Activated T-cell treated with anti-CD3 and anti-CD28 coated beads for 1 hour (primary cell): ENCODE measurements around the gene BABAM2.

Experiments
- DNase-seq: peaks from one replicate; pipeline ENCODE4 v3.0.0-alpha.2; 2020; ENCODE audit warnings: low read depth

Gene BABAM2

GRCh38 chr2:28282861-28283646, 392.5 kb downstream of the BABAM2 start:
- DNase-seq: no peak

GRCh38 chr2:28283861-28284260, 393.3 kb downstream of the BABAM2 start:
- DNase-seq: no peak

DNA sequence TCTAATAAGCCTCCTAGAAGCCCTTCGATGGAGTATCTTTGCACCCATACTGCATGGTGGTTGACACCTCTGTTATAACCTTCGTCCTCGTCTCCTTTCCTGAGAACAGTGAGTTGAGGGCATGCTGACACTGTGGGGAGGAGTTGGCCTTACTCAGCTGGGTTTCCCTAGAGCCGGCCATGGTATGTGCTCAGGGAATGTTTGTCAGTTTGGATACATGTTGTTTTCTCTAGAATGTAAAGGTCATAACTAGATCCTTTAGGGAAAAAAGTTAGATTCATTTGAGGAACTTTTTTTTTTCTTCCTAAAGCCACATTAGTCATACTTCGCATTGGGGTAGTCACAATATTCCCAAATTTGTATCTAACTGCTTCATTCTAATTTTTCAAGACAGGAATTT, 396.1 kb downstream of the BABAM2 start:
- DNase-seq: no peak

DNA sequence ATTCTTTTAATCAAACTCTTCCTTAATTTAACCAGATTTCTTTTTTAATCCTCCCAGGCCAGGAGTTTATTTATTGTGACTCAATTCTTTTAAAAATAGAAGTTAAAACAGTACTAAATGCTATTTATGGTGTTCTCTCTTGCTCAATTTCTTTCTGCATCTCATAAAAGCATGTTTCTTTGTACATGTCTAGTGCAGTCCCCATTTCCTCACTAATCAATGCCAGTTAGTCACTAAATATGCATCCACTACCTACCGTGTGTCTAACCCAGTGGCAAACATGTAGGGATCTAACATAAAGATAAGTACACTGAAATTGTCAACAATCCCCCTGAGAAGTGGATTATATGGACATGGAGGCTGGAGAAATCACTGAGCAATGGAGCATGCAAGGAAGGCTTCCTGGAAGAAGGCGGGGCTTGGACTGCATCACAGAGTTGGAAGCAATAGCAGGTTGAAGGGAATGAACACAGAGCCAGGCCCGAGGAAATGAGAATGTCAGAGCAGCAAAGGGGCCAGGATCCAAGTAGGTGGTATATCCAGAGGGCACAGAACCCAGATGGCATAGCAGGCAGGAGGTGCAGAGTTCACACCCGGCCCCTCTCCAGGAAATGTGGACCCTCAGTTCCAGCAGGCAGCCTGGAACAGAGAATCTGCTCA, 396.9 kb downstream of the BABAM2 start:
- no peak for DNase-seq

DNA sequence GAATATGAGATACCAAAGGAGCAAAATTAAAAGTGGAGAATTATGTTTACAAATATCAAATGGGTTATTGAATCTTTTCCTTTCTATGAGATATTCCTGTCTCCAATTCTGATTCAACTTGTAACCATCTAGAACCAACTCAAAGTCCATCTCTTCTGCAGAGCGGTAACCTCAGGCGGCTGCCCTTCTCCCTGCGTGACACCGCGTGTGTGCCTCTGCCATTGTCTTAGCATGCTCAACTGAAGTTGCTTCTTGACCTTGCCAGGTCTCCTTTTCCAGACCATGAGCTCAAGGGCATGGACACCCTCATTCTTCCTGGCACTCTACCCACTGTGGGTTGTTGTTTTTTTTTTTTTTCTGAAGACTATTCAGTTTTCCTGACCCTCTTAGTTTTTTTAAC, 398.1 kb downstream of the BABAM2 start:
- DNase-seq: no peak

- DNase-seq: no peak
Measured at GRCh38 chr2:28291811-28292440, 401.4 kb downstream of the BABAM2 start.

DNA sequence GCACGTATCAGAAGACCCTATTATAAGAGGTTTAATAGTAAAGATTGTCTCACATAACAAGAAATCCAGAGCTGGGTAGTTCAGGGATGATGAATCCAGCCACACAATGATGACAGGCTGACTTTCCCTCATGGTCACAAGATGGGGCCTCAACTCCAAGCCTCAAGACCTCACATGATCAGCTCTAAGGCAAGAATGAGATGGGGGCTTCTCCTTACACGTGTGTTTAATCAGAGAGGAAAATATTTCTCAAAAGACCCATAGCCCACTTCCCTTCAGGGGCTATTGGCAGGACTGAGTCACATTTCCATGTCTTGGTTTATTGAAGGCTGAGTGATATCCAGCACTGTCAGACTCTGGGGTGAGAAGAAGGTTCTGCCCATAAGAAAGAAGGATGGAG, 402.0 kb downstream of the BABAM2 start:
- DNase-seq: no peak

DNA sequence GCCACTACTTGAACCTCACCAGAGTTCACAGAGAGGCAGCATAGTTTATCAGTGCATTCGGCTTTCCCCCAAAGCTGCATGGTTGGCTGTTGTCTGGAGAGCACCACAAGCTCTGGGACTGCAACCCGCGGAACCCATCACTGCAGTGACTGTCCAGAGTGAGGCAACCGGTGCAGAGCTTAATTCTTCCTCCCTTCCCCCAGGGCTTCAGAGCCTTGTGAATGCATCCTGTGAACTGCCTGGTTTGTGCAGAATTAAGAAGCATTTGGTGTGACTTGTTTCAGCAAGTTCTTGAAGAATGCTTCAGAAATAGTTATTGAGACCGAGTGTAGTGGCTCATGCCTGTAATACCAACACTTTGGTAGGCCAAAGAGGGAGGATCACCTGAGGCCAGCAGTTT, 402.9 kb downstream of the BABAM2 start:
- DNase-seq: no peak

- no peak for DNase-seq
Measured at GRCh38 chr2:28294451-28294850, 403.9 kb downstream of the BABAM2 start.

GRCh38 chr2:28296243-28296642, 405.7 kb downstream of the BABAM2 start:
- DNase-seq: no peak

DNA sequence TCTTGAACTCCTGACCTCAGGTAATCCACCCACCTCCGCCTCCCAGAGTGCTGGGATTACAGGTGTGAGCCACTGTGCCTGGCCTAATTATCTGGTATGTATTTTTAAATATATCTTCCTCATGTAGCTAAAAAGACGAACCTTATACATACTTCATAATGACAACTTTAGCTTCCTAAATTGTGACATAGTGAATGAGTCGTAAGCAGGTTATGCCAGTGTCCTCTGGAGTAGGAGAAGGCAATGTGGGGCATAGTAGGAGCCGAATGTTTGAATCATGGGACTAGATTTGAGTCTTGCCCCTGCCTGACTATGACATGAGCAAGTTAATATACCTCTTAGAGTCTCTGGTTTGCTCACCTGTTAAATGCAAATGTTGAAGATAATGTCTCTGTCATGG, 406.4 kb downstream of the BABAM2 start:
- no peak for DNase-seq

- no peak for DNase-seq
Measured at GRCh38 chr2:28297531-28297930, 407.0 kb downstream of the BABAM2 start.

- DNase-seq: no peak
Measured at GRCh38 chr2:28298406-28298805, 407.9 kb downstream of the BABAM2 start.

GRCh38 chr2:28300485-28301341, 410.2 kb downstream of the BABAM2 start:
- DNase-seq: no peak

- DNase-seq: no peak
Measured at GRCh38 chr2:28305202-28305601, 414.7 kb downstream of the BABAM2 start.

DNA sequence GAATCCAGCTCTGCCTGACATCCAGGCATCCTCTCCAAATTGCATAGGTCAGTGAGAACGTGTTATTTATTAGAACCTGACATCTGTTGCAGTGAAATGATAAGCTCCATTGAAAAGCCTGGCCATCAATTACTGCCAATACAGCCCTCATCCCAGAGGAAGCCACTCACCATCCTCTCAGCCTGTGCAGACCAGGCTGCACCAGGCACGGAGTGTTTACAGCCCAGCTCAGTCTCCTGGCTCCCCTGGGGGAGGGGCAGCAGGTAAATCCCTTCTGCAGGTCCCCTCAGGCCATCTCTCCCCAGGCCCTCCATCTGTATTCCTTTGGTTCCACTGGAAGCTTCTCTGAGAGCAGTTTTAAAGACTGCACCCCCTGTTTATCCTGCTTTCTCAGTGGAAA, 419.6 kb downstream of the BABAM2 start:
- no peak for DNase-seq

GRCh38 chr2:28311660-28312249, 421.2 kb downstream of the BABAM2 start:
- DNase-seq: no peak

GRCh38 chr2:28312307-28313219, 422.0 kb downstream of the BABAM2 start:
- DNase-seq: no peak

GRCh38 chr2:28313220-28313784, 422.8 kb downstream of the BABAM2 start:
- DNase-seq: no peak

GRCh38 chr2:28314968-28315367, 424.4 kb downstream of the BABAM2 start:
- no peak for DNase-seq
